SK-N-SH treated with all-trans-retinoic acid at 6 μM for 48 hours (cell line): ENCODE data around the gene KIF2C.

Experiments
- TF ChIP-seq, protein P1 (sequence below): fragments of 250-450 bp; sonication (Bioruptor Pico); IDR thresholded peaks from 2 replicates; pipeline ENCODE4 v1.8.0; 2021; ENCODE audit warnings: low read depth, mild to moderate bottlenecking, moderate library complexity, borderline replicate concordance

Gene KIF2C

DNA sequence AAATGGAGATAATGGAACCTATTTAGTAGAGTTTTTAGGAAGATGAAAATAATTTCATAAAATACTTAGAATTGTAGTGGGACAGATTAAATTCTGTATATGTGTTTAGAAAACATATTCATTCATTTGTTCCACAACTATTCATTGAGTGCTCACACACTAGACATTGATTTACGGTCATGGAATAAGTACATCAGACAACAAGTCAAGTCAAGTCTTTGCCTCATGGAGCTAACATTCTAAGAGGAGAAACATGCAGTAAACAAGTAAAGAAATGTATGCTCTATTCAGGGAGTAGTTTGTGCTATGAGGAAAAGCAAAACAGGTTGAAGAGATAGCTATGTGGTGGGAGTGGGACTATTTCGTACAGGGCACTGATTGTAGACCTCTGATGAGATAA lies 77.7 kb downstream of the KIF2C start (continued):
- TF ChIP-seq, protein P1, sequence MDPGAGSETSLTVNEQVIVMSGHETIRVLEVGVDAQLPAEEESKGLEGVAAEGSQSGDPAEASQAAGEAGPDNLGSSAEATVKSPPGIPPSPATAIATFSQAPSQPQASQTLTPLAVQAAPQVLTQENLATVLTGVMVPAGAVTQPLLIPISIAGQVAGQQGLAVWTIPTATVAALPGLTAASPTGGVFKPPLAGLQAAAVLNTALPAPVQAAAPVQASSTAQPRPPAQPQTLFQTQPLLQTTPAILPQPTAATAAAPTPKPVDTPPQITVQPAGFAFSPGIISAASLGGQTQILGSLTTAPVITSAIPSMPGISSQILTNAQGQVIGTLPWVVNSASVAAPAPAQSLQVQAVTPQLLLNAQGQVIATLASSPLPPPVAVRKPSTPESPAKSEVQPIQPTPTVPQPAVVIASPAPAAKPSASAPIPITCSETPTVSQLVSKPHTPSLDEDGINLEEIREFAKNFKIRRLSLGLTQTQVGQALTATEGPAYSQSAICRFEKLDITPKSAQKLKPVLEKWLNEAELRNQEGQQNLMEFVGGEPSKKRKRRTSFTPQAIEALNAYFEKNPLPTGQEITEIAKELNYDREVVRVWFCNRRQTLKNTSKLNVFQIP (CRISPR knock-in tag), result no peak
